ENCODE data around the gene HS3ST5.

GRCh38 chr6:114135363-114135971 lies 207.4 kb downstream of the HS3ST5 start:
- TF ChIP-seq EZH2 (IDR thresholded peaks at IDR 0.05; ENCODE audit: low read length) (no peak), CTCF (optimal IDR thresholded peaks at IDR 0.05 in 1 of 3, IDR thresholded peaks at IDR 0.05 in 1 of 3, conservative IDR thresholded peaks at IDR 0.05 in 1 of 3; ENCODE audit: extremely low read depth in 1 of 3, insufficient read depth in 2 of 3, low read length in 3 of 3) (no peak)
